ENCODE data around the gene PUSL1. TPM values are rescaled to one million over a fixed set of nuclear protein-coding genes. Genes with fewer than 3 reads are reported as not detected.
A peak's percentile ranks its signal among the peaks of the same experiment; 100 is the strongest.

Gene PUSL1
- polyA plus RNA-seq, 1 experiment, result 9.6 TPM

DNA sequence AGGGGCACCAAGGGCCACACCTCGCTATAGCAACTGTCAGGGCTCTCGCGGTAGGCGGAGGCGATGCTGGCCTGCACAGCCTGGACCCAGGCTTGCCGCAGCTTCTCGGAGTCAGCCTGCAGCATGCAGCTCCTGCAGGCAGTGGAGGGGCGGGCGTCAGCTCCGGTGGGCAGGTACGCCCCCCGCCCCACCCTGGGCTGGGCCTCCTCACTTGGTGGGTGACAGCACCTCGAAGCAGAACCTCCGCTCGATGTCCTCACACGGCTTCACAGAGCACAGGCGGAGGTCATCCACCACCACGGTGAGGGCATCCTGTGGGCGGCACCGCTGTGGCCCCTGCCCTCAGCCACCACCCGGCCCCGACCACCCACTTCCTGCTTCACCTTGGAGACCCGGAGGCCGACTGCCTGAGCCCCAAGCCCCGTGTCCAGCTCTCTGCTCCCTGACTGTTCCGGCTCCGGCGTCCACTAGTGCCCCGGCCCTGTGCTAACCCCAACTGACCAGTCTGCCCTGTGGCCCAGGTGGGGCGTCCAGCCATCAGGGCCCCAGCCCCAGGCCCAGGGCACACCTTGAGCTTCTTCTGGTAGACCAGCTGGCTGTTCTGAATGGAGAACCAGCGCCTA, 10.5 kb upstream of the PUSL1 start:
- H3K27ac ChIP-seq (ENCODE audit: low read depth, low read length), result no peak overlapping the region
- no peak for DNase-seq (ENCODE audit: low read depth, low spot score)
- TF ChIP-seq, protein P1, sequence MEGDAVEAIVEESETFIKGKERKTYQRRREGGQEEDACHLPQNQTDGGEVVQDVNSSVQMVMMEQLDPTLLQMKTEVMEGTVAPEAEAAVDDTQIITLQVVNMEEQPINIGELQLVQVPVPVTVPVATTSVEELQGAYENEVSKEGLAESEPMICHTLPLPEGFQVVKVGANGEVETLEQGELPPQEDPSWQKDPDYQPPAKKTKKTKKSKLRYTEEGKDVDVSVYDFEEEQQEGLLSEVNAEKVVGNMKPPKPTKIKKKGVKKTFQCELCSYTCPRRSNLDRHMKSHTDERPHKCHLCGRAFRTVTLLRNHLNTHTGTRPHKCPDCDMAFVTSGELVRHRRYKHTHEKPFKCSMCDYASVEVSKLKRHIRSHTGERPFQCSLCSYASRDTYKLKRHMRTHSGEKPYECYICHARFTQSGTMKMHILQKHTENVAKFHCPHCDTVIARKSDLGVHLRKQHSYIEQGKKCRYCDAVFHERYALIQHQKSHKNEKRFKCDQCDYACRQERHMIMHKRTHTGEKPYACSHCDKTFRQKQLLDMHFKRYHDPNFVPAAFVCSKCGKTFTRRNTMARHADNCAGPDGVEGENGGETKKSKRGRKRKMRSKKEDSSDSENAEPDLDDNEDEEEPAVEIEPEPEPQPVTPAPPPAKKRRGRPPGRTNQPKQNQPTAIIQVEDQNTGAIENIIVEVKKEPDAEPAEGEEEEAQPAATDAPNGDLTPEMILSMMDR (IDR thresholded peaks at IDR 0.05; ENCODE audit: low read depth, low read length), result no peak
- peaks cover 7% of the 10 kb centered on the region; the same call in 1 of the 2 replicates for H3K9me3 ChIP-seq (ENCODE audit: control insufficient read depth, insufficient read depth, low read length)
- CTCF ChIA-PET, result no interaction called here
- no peaks in the 10 kb centered on the region for H3K27me3 ChIP-seq (ENCODE audit: control insufficient read depth, insufficient read depth, low read length)
- POLR2A ChIA-PET, result no interaction called here
- no peak overlapping the region for H3K4me3 ChIP-seq (ENCODE audit: low read depth, low read length)

DNA sequence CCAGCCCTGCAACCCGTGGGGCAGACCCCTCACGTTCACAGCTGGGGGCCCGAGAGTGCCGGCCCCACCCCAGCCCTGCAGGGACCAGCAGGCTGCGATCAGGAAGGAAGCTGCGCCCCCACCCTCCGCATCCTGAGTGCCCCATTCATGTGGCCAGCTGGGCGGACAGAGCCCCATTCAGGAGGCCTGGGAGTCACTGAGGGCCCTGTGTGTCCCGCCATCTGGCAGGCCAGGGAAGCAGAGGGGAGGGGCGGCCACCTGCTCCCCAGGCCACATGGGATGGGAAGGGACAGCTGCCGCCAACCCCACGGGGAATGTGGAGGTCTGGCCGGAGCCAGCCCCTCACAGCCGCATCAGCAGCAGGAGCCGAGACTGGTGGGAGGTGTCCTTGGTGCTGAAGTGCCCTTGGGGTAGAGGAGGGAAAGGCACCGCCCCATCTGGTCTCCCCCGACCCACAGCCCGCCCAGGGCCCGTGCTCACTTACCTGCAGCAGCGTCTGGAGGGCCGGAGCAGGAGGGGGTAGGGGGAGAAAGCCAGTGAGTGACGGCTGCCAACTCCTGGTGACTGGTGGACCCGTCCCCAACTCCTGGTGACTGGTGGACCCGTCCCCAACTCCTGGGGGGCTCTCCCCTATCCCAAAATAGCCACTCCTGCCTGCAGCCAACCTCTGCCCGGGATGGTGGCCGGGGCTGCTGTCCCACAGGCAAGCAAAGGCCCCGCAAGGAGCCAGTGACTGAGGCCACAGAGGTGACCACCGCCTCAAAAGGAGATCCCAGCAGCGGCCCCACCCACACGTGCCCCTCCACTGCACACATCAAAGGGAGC, 9.3 kb upstream of the PUSL1 start:
- ChIA-PET POLR2A (no interaction called here), CTCF (no interaction called here)
- TF ChIP-seq, protein P1 (IDR thresholded peaks at IDR 0.05; ENCODE audit: low read depth, low read length), result no peak
- H3K27me3 ChIP-seq (ENCODE audit: control insufficient read depth, insufficient read depth, low read length), result no peaks in the 10 kb centered on the region
- no peak overlapping the region for H3K27ac ChIP-seq (ENCODE audit: low read depth, low read length)
- no peak for DNase-seq (ENCODE audit: low read depth, low spot score)
- no peak overlapping the region for H3K4me3 ChIP-seq (ENCODE audit: low read depth, low read length)
- peaks cover 7% of the 10 kb centered on the region; the same call in 1 of the 2 replicates for H3K9me3 ChIP-seq (ENCODE audit: control insufficient read depth, insufficient read depth, low read length)

DNA sequence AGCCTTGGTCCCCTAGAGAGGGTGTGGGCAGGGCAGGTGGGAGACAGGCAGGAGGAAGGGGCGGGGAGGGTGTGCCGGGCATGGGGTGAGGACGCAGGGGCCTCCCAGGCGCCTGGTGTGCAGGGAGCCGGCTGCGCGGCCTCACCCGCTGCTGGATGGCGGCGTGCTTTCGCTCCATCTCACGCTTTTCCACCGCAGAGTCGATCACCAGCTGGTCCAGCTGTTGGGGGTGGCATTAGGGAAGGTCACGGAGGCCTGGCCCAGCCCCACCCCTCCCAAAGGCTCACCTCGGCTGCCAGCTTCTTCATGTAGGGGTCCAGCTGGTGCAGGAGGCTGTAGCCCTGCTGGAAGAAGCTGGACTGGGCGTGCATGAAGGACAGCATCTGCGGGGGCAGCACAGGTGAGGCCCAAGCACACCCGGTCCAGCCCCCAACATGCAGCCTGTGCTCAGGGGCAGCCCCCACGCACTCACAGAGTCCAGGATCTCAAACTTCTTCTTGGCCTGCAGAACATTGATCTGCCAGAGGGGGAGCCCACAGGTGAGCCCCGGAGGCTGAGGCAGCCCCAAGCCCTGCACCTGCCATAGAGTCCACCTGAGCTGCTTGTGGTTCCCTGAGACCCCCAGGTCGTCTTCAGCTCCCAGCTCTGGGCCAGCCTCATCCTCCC, 8.6 kb upstream of the PUSL1 start:
- Histone ChIP-seq H3K9me3 (ENCODE audit: control insufficient read depth, insufficient read depth, low read length) (peaks cover 2% of the 10 kb centered on the region; the same call in 1 of the 2 replicates), H3K27me3 (ENCODE audit: control insufficient read depth, insufficient read depth, low read length) (no peaks in the 10 kb centered on the region), H3K27ac (ENCODE audit: low read depth, low read length) (no peak overlapping the region), H3K4me3 (ENCODE audit: low read depth, low read length) (no peak overlapping the region)
- ChIA-PET POLR2A (no interaction called here), CTCF (no interaction called here)
- no peak for DNase-seq (ENCODE audit: low read depth, low spot score)
- TF ChIP-seq, protein P1 (IDR thresholded peaks at IDR 0.05; ENCODE audit: low read depth, low read length), result peak; percentile 19; the same call in 1 of the 2 replicates

DNA sequence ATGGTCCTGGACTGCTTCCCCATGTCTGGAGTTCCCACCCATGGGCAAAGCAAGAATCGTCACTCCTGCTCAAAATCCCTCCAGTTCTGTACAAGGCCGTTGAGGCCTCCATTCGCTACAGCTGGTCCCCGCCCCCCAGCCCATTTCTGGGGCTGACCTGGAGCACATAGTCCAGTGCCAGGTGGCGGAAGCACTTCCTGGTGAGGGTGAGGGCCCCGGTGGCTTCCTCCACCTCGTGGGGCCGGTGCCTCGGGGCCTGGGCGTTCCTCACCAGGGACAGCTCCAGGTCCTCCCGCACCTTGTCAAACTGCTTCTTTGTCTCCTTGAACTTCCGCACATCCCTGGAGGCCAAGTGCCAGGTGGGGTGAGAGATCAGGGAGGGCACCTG, 8.1 kb upstream of the PUSL1 start:
- TF ChIP-seq, protein P1 (IDR thresholded peaks at IDR 0.05; ENCODE audit: low read depth, low read length), result no peak
- no peak for DNase-seq (ENCODE audit: low read depth, low spot score)
- H3K27ac ChIP-seq (ENCODE audit: low read depth, low read length), result no peak overlapping the region
- H3K9me3 ChIP-seq (ENCODE audit: control insufficient read depth, insufficient read depth, low read length), result no peaks in the 10 kb centered on the region; the same call in 1 of the 2 replicates
- H3K27me3 ChIP-seq (ENCODE audit: control insufficient read depth, insufficient read depth, low read length), result no peaks in the 10 kb centered on the region
- H3K4me3 ChIP-seq (ENCODE audit: low read depth, low read length), result no peak overlapping the region
- CTCF ChIA-PET, result interaction anchor here (0.7 kb wide), 1 partner anchor 178 kb away, joined by 5 read pairs; no protein-coding TSS in a partner anchor
- POLR2A ChIA-PET, result no interaction called here

Measured in AG04450 (cell line).